Common myeloid progenitor, CD34-positive (primary cell): ENCODE measurements around the gene TMEM126A.
A peak's percentile ranks its signal among the peaks of the same experiment; 100 is the strongest.

Experiments used
- CTCF ChIA-PET: fragments of 350-600 bp; sonication (Branson Sonifier 250); formaldehyde crosslinking; loops from one replicate; lab custom pipeline; 2021; ENCODE audit warnings: antibody characterized with exemption; lab: Charles Lee
- POLR2A ChIA-PET: fragments of 350-600 bp; sonication (Branson Sonifier 250); formaldehyde crosslinking; loops from one replicate; lab custom pipeline; 2021; ENCODE audit warnings: antibody characterized with exemption; lab: Charles Lee
- DNase-seq, 3 donors: peaks; one replicate each; pipeline versions ENCODE4 v3.0.0 to v3.0.0-alpha.2; 2013
- H3K27ac ChIP-seq, 2 experiments: 1 replicate in 1 of 2; 2 replicates in 1 of 2; pipeline ENCODE4 v1.7.0; 2013; ENCODE audit warnings: inconsistent platforms in 2 of 2, low read length in 2 of 2, mild to moderate bottlenecking in 2 of 2, low read depth in 1 of 2, moderate library complexity in 1 of 2; ENCODE audit not compliant: severe bottlenecking in 2 of 2, insufficient read depth in 1 of 2, poor library complexity in 1 of 2
- H3K27me3 ChIP-seq, 5 experiments: replicated peaks in 2 of 5; 1 replicate in 3 of 5; 2 replicates in 2 of 5; pipeline versions ENCODE4 v1.6.1 to v1.7.0; 2013; ENCODE audit warnings: low read length in 4 of 5, mild to moderate bottlenecking in 2 of 5, moderate library complexity in 2 of 5, inconsistent platforms in 1 of 5; ENCODE audit not compliant: insufficient read depth in 5 of 5, control insufficient read depth in 4 of 5
- H3K36me3 ChIP-seq, 4 experiments: 1 replicate in 2 of 4; 2 replicates in 2 of 4; pipeline versions ENCODE4 v1.6.1 to v1.7.0; 2013; ENCODE audit warnings: low read length in 3 of 4, control low read depth in 1 of 4, mild to moderate bottlenecking in 1 of 4; ENCODE audit not compliant: control insufficient read depth in 4 of 4, insufficient read depth in 4 of 4
- H3K4me1 ChIP-seq, 4 experiments: 1 replicate in 3 of 4; 2 replicates in 1 of 4; pipeline versions ENCODE4 v1.6.1 to v1.7.1; 2013; ENCODE audit warnings: low read length in 3 of 4, mild to moderate bottlenecking in 3 of 4, control low read depth in 1 of 4, inconsistent platforms in 1 of 4, moderate library complexity in 1 of 4; ENCODE audit not compliant: control insufficient read depth in 4 of 4, insufficient read depth in 4 of 4; ENCODE audit errors: control extremely low read depth in 1 of 4
- H3K4me3 ChIP-seq, 7 experiments: 1 replicate in 4 of 7; 2 replicates in 3 of 7; pipeline versions ENCODE4 v1.5.1 to v1.7.0; 2013; ENCODE audit warnings: mild to moderate bottlenecking in 7 of 7, low read length in 6 of 7, moderate library complexity in 6 of 7, inconsistent platforms in 2 of 7, low read depth in 2 of 7, control low read depth in 1 of 7; ENCODE audit not compliant: insufficient read depth in 4 of 7, control insufficient read depth in 1 of 7; ENCODE audit errors: extremely low read depth in 1 of 7
- H3K9me3 ChIP-seq, 5 experiments: 1 replicate in 4 of 5; 2 replicates in 1 of 5; pipeline versions ENCODE4 v1.6.1 to v1.7.1; 2013; ENCODE audit warnings: low read length in 4 of 5, mild to moderate bottlenecking in 2 of 5, inconsistent platforms in 1 of 5, low read depth in 1 of 5, moderate library complexity in 1 of 5; ENCODE audit not compliant: control insufficient read depth in 4 of 5, insufficient read depth in 2 of 5; ENCODE audit errors: control extremely low read depth in 1 of 5
- WGBS: methylation state at CpG from one replicate; pipeline ENCODE4 v1.1.5; 2013; ENCODE audit not compliant: insufficient coverage; 5-methylcytosine and 5-hydroxymethylcytosine counted together

Gene TMEM126A

GRCh38 chr11:85628771-85629341 is 18.9 kb upstream of the TMEM126A start:
- H3K4me3 ChIP-seq, result peak overlapping the region; percentile 91 to 100 (median 98)
- H3K27ac ChIP-seq, result peak overlapping the region; percentile 74 to 91
- CTCF ChIA-PET, result interaction anchor here (1.3 to 1.6 kb wide), 3 partner anchors 19 to 26 kb away, joined by 3 to 4 read pairs (median 4); partner anchors contain the start of gene TMEM126A
- H3K4me1 ChIP-seq, result peaks cover 13 to 25% (median 22%) of the 10 kb centered on the region in 4 experiments
- POLR2A ChIA-PET, result interaction anchor here (0.6 to 1.4 kb wide), 4 partner anchors 19 to 64 kb away, joined by 3 to 6 read pairs (median 4); partner anchors contain the start of genes CREBZF and TMEM126A
- no peak for DNase-seq
- 0% methylated on average over 3 of the region's 13 CpGs for WGBS
- no peaks in the 10 kb centered on the region for H3K9me3 ChIP-seq
- H3K36me3 ChIP-seq, result peaks cover 4 to 13% (median 11%) of the 10 kb centered on the region in 4 experiments
- H3K27me3 ChIP-seq, result no peaks in the 10 kb centered on the region

- POLR2A ChIA-PET, result no interaction called here
- no peaks in the 10 kb centered on the region for H3K27me3 ChIP-seq
- WGBS, result no CpG with 5 or more reads among the region's 3 CpGs
- H3K9me3 ChIP-seq, result no peaks in the 10 kb centered on the region
- no peak for DNase-seq
- CTCF ChIA-PET, result no interaction called here
- H3K36me3 ChIP-seq, result peaks cover 17 to 40% (median 28%) of the 10 kb centered on the region in 4 experiments
- H3K4me1 ChIP-seq, result peaks cover 0 to 3% (median 0%) of the 10 kb centered on the region in 4 experiments
- no peak overlapping the region for H3K27ac ChIP-seq
- no peak overlapping the region for H3K4me3 ChIP-seq
Observed at GRCh38 chr11:85634747-85635146, 13.0 kb upstream of the TMEM126A start.

- CTCF ChIA-PET, result no interaction called here
- POLR2A ChIA-PET, result no interaction called here
- no peaks in the 10 kb centered on the region for H3K9me3 ChIP-seq
- WGBS, result no CpG with 5 or more reads among the region's 2 CpGs
- no peak overlapping the region for H3K4me3 ChIP-seq
- no peak overlapping the region for H3K27ac ChIP-seq
- peaks cover 0 to 30% (median 7%) of the 10 kb centered on the region in 5 experiments for H3K27me3 ChIP-seq
- peak in 1 of 3 donors; percentile 14 for DNase-seq
- peaks cover 2 to 12% (median 7%) of the 10 kb centered on the region in 4 experiments for H3K4me1 ChIP-seq
- peaks cover 0 to 2% (median 0%) of the 10 kb centered on the region in 4 experiments for H3K36me3 ChIP-seq
Observed at GRCh38 chr11:85643191-85643614, 4.6 kb upstream of the TMEM126A start.

- peak overlapping the region in 6 of 7 experiments; percentile 87 to 99 (median 90) for H3K4me3 ChIP-seq
- no peak for DNase-seq
- H3K27ac ChIP-seq, result peak overlapping the region; percentile 81 to 84
- H3K36me3 ChIP-seq, result peaks cover 2 to 17% (median 5%) of the 10 kb centered on the region in 4 experiments
- ChIA-PET CTCF (interaction anchor here (1.2 to 1.9 kb wide), 6 partner anchors 9 to 19 kb away, joined by 3 to 10 read pairs (median 4); partner anchors contain the start of gene TMEM126B), POLR2A (interaction anchor here (1.3 kb wide), 1 partner anchor 19 kb away, joined by 4 read pairs; the partner anchor contains the start of gene TMEM126B)
- H3K9me3 ChIP-seq, result no peaks in the 10 kb centered on the region
- peaks cover 6 to 21% (median 12%) of the 10 kb centered on the region in 4 experiments for H3K4me1 ChIP-seq
- peaks cover 0 to 19% (median 7%) of the 10 kb centered on the region in 5 experiments for H3K27me3 ChIP-seq
- WGBS, result no CpG with 5 or more reads among the region's 2 CpGs
Observed at GRCh38 chr11:85647078-85647477, 689 bp upstream of the TMEM126A start.

- Histone ChIP-seq H3K27ac (no peak overlapping the region), H3K4me3 (no peak overlapping the region), H3K9me3 (no peaks in the 10 kb centered on the region), H3K27me3 (no peaks in the 10 kb centered on the region), H3K36me3 (peaks cover 7 to 33% (median 9%) of the 10 kb centered on the region in 4 experiments), H3K4me1 (peaks cover 7 to 32% (median 21%) of the 10 kb centered on the region in 4 experiments)
- no peak for DNase-seq
- POLR2A ChIA-PET, result no interaction called here
- CTCF ChIA-PET, result interaction anchor here (2.1 kb wide), 1 partner anchor 13 kb away, joined by 8 read pairs; no protein-coding TSS in a partner anchor
- WGBS, result 100% methylated on average over 1 of the region's 1 CpG
Observed at GRCh38 chr11:85651118-85651517, 3.4 kb downstream of the TMEM126A start.

- ChIA-PET CTCF (interaction anchor here (1.2 to 2.0 kb wide), 2 partner anchors 11 to 27 kb away, joined by 3 to 10 read pairs; no protein-coding TSS in a partner anchor), POLR2A (interaction anchor here (1.0 kb wide), 1 partner anchor 25 kb away, joined by 3 read pairs; the partner anchor contains the start of gene TMEM126B)
- Histone ChIP-seq H3K36me3 (peaks cover 13 to 49% (median 20%) of the 10 kb centered on the region in 4 experiments), H3K9me3 (no peaks in the 10 kb centered on the region), H3K27me3 (no peaks in the 10 kb centered on the region), H3K27ac (no peak overlapping the region), H3K4me3 (peak overlapping the region in 1 of 7 experiments; percentile 17), H3K4me1 (peaks cover 5 to 23% (median 15%) of the 10 kb centered on the region in 4 experiments)
- peak in 2 of 3 donors; percentile 71 to 81 for DNase-seq
- WGBS, result 29% methylated on average over 1 of the region's 3 CpGs
Observed at GRCh38 chr11:85652786-85653447, 5.2 kb downstream of the TMEM126A start.
